Measurements from ENCODE around the gene DICER1. TPM values are rescaled to one million over a fixed set of nuclear protein-coding genes. Genes with fewer than 3 reads are reported as not detected.

The DICER1 gene
- total and polyA plus RNA-seq, 8 donors = 5.7 to 37.8 (median 24.6) TPM

- Histone ChIP-seq H3K9me3 (no peaks in the 10 kb centered on the region), H3K27me3 (no peaks in the 10 kb centered on the region), H3K36me3 (peaks cover 0 to 14% (median 0%) of the 10 kb centered on the region in 3 donors), H3K4me1 (peaks cover 0 to 3% (median 0%) of the 10 kb centered on the region in 3 donors), H3K27ac (no peak overlapping the region), H3K4me3 (no peak overlapping the region)
- DNase-seq (no peak), ATAC-seq (no peak), FAIRE-seq (no peak)
- 91 to 93% methylated on average over 2 of the region's 2 CpGs for WGBS, 2 donors
- intact Hi-C loops (cut with DNase I) = no loop called here
- no peak for TF ChIP-seq CTCF (IDR thresholded peaks at IDR 0.05)
Measured at GRCh38 chr14:95196826-95197545, 39.7 kb upstream of the DICER1 start.

GRCh38 chr14:95196268-95196667 lies 38.9 kb upstream of the DICER1 start:
- DNase-seq (no peak), ATAC-seq (peak in 3 of 4 donors; percentile 18 to 35 (median 25)), FAIRE-seq (no peak)
- H3K9me3 ChIP-seq = no peaks in the 10 kb centered on the region
- no peak for TF ChIP-seq CTCF (IDR thresholded peaks at IDR 0.05)
- intact Hi-C loops (cut with DNase I) = no loop called here
- no peak overlapping the region for H3K27ac ChIP-seq
- H3K27me3 ChIP-seq = no peaks in the 10 kb centered on the region
- WGBS, 2 donors = 62 to 65% methylated on average over 5 of the region's 5 CpGs
- peaks cover 0 to 20% (median 0%) of the 10 kb centered on the region in 3 donors for H3K36me3 ChIP-seq
- peaks cover 0 to 3% (median 0%) of the 10 kb centered on the region in 3 donors for H3K4me1 ChIP-seq
- H3K4me3 ChIP-seq = no peak overlapping the region

GRCh38 chr14:95195031-95195430 lies 37.7 kb upstream of the DICER1 start:
- FAIRE-seq (no peak), DNase-seq (no peak), ATAC-seq (no peak)
- no peak for TF ChIP-seq CTCF (IDR thresholded peaks at IDR 0.05)
- Histone ChIP-seq H3K4me3 (no peak overlapping the region), H3K9me3 (no peaks in the 10 kb centered on the region), H3K4me1 (no peaks in the 10 kb centered on the region), H3K36me3 (peaks cover 0 to 21% (median 0%) of the 10 kb centered on the region in 3 donors), H3K27ac (no peak overlapping the region), H3K27me3 (no peaks in the 10 kb centered on the region)
- WGBS, 2 donors = 93 to 97% methylated on average over 6 of the region's 6 CpGs
- intact Hi-C loops (cut with DNase I) = no loop called here

- 71 to 76% methylated on average over 6 of the region's 6 CpGs for WGBS, 2 donors
Measured at GRCh38 chr14:95193081-95193480, 35.8 kb upstream of the DICER1 start.

More at GRCh38 chr14:95193081-95193480, 35.8 kb upstream of the DICER1 start:
- no peak for TF ChIP-seq CTCF (IDR thresholded peaks at IDR 0.05)
- intact Hi-C loops (cut with DNase I) = no loop called here
- no peak overlapping the region for H3K27ac ChIP-seq
- peaks cover 0 to 21% (median 0%) of the 10 kb centered on the region in 3 donors for H3K36me3 ChIP-seq
- no peaks in the 10 kb centered on the region for H3K4me1 ChIP-seq
- no peaks in the 10 kb centered on the region for H3K27me3 ChIP-seq
- FAIRE-seq = no peak
- DNase-seq = no peak
- no peak overlapping the region for H3K4me3 ChIP-seq
- no peak for ATAC-seq
- no peaks in the 10 kb centered on the region for H3K9me3 ChIP-seq
